Mucosa of stomach (tissue), 1 donor: ENCODE measurements around the gene ARTN.
A peak's percentile ranks its signal among the peaks of the same experiment; 100 is the strongest.

ENCODE experiments used
- H3K27me3 ChIP-seq: one replicate; pipeline ENCODE4 v1.7.0; 2013; ENCODE audit warnings: mild to moderate bottlenecking, low read length; ENCODE audit not compliant: control insufficient read depth, insufficient read depth
- H3K36me3 ChIP-seq: one replicate; pipeline ENCODE4 v1.7.0; 2013; ENCODE audit warnings: low read length; ENCODE audit not compliant: control insufficient read depth, insufficient read depth
- H3K4me1 ChIP-seq: one replicate; pipeline ENCODE4 v1.7.0; 2013; ENCODE audit warnings: mild to moderate bottlenecking, low read length; ENCODE audit not compliant: control insufficient read depth, insufficient read depth
- H3K4me3 ChIP-seq: one replicate; pipeline ENCODE4 v1.7.0; 2013; ENCODE audit warnings: low read length
- H3K9ac ChIP-seq: one replicate; pipeline ENCODE4 v1.7.0; 2013; ENCODE audit warnings: mild to moderate bottlenecking, low read length, moderate library complexity
- H3K9me3 ChIP-seq: one replicate; pipeline ENCODE4 v1.7.0; 2013; ENCODE audit warnings: mild to moderate bottlenecking, low read length, moderate library complexity; ENCODE audit not compliant: control insufficient read depth
- donor health status: Pancreatic carcinoma.

The ARTN gene

GRCh38 chr1:43979528-43980254, 46.1 kb downstream of the ARTN start:
- peaks cover 6% of the 10 kb centered on the region for H3K36me3 ChIP-seq
- H3K4me1 ChIP-seq, result peaks cover 49% of the 10 kb centered on the region
- no peaks in the 10 kb centered on the region for H3K9me3 ChIP-seq
- H3K27me3 ChIP-seq, result no peaks in the 10 kb centered on the region
- H3K4me3 ChIP-seq, result peak overlapping the region; percentile 42
- H3K9ac ChIP-seq, result peak overlapping the region; percentile 9

DNA sequence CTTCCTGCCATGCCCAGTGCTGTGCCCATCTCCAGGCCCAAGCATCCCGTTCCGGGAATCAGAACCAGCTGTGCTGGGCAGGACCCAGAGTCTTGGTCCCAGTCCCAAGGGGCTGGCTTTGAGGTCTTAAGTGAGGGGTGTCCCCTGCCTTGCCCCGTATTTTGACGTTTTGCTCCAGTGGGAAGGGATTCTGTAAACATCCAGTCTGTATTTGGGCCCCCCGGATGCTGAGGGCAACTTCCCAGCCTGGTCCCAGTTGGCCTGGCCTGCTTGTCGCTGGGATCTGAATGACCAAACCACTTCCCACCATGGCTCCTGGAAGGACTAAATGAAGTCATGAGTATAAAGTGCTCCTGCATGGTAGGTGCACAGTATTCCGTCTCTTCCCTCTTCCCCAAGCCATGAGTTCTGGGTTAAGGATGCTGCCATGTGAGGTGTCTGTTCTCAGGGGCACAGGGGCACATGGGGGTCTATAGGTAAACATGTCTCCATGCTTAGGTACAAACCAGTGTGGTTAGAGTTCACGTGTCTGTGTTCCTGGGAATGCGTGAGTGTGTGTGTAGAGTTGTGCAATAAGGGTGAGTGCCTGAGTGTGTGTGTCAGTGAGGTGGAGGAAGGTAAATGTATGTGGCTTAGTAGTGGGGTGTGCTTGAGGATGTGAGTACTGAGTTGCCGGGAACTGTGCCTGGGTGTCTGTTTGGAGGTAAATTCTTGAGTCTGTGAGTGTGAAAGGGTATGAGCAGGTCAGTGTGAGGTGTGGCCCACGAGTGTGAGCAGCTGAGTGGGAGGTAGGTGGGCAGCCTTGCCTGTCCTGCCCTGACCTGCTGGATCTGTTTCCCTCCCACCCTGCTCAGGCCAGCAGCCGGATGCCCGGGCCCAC, 46.9 kb downstream of the ARTN start:
- H3K27me3 ChIP-seq, result no peaks in the 10 kb centered on the region
- H3K4me3 ChIP-seq, result no peak overlapping the region
- no peaks in the 10 kb centered on the region for H3K9me3 ChIP-seq
- H3K36me3 ChIP-seq, result peaks cover 6% of the 10 kb centered on the region
- peaks cover 47% of the 10 kb centered on the region for H3K4me1 ChIP-seq
- H3K9ac ChIP-seq, result no peak overlapping the region

- H3K36me3 ChIP-seq, result peaks cover 6% of the 10 kb centered on the region
- no peak overlapping the region for H3K4me3 ChIP-seq
- peaks cover 43% of the 10 kb centered on the region for H3K4me1 ChIP-seq
Measured at GRCh38 chr1:43981135-43981491, 47.5 kb downstream of the ARTN start.

GRCh38 chr1:43981636-43982035, 48.0 kb downstream of the ARTN start:
- no peak overlapping the region for H3K4me3 ChIP-seq
- H3K9ac ChIP-seq, result no peak overlapping the region
- H3K4me1 ChIP-seq, result peaks cover 43% of the 10 kb centered on the region
- no peaks in the 10 kb centered on the region for H3K9me3 ChIP-seq
- no peaks in the 10 kb centered on the region for H3K27me3 ChIP-seq
- peaks cover 3% of the 10 kb centered on the region for H3K36me3 ChIP-seq

More at GRCh38 chr1:43981135-43981491, 47.5 kb downstream of the ARTN start:
- H3K27me3 ChIP-seq, result no peaks in the 10 kb centered on the region
- no peak overlapping the region for H3K9ac ChIP-seq
- no peaks in the 10 kb centered on the region for H3K9me3 ChIP-seq

DNA sequence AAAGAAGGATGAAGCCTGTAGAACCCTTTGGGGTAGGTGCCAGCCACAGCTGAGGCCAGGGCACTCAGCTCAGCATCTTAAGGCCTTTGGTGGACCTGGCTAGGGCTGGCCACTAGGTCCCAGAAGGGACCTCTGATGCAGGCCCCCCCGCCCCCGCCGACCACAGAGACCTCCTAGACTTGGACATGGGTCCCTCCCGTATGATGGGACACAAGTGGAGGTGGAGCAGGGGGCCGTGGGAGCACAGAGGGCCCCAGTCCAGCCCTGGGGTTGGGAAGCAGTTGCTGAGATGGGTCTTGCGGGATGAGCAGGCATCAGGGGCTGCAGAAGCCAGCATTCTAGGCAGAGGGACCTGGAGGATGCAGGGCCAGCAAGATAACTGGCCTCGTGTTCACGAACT, 48.6 kb downstream of the ARTN start:
- H3K36me3 ChIP-seq, result no peaks in the 10 kb centered on the region

GRCh38 chr1:43982808-43983207, 49.2 kb downstream of the ARTN start:
- no peaks in the 10 kb centered on the region for H3K9me3 ChIP-seq
- no peak overlapping the region for H3K4me3 ChIP-seq
- no peaks in the 10 kb centered on the region for H3K27me3 ChIP-seq
- no peak overlapping the region for H3K9ac ChIP-seq
- no peaks in the 10 kb centered on the region for H3K36me3 ChIP-seq
- H3K4me1 ChIP-seq, result peaks cover 45% of the 10 kb centered on the region

More for the DNA sequence above, 48.6 kb downstream of the ARTN start:
- H3K9ac ChIP-seq, result no peak overlapping the region
- H3K27me3 ChIP-seq, result no peaks in the 10 kb centered on the region
- no peaks in the 10 kb centered on the region for H3K9me3 ChIP-seq
- no peak overlapping the region for H3K4me3 ChIP-seq
- peaks cover 43% of the 10 kb centered on the region for H3K4me1 ChIP-seq

- H3K4me3 ChIP-seq, result no peak overlapping the region
- H3K27me3 ChIP-seq, result no peaks in the 10 kb centered on the region
- no peaks in the 10 kb centered on the region for H3K36me3 ChIP-seq
- H3K4me1 ChIP-seq, result peaks cover 40% of the 10 kb centered on the region
- H3K9ac ChIP-seq, result no peak overlapping the region
- no peaks in the 10 kb centered on the region for H3K9me3 ChIP-seq
Measured at GRCh38 chr1:43983253-43983899, 49.8 kb downstream of the ARTN start.

GRCh38 chr1:43984855-43985254, 51.3 kb downstream of the ARTN start:
- Histone ChIP-seq H3K4me3 (no peak overlapping the region), H3K36me3 (no peaks in the 10 kb centered on the region), H3K9me3 (no peaks in the 10 kb centered on the region), H3K27me3 (no peaks in the 10 kb centered on the region), H3K9ac (no peak overlapping the region), H3K4me1 (peaks cover 33% of the 10 kb centered on the region)

- H3K4me1 ChIP-seq, result peaks cover 28% of the 10 kb centered on the region
- no peak overlapping the region for H3K4me3 ChIP-seq
- no peaks in the 10 kb centered on the region for H3K9me3 ChIP-seq
- H3K9ac ChIP-seq, result no peak overlapping the region
- H3K27me3 ChIP-seq, result no peaks in the 10 kb centered on the region
- no peaks in the 10 kb centered on the region for H3K36me3 ChIP-seq
Measured at GRCh38 chr1:43985984-43986595, 52.5 kb downstream of the ARTN start.

DNA sequence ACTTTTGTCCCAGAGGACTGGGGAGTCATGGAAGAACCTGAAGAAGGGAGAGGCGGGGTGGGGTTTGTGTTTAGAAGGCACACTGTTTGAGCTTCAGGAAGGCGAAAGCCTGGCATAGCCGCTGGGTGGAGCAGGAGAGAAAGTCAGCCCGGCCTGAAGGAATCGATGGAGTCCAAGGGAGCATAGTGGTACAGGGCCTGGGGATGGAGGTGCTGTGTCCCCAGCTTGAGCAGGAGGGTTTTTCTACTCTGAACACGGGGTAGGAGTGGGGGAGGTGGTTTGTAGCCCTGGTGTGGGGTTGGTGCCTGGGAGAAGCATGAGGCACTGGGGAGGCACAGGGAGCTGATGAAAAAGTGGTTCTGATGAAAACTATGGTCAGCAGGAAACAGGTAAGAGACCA, 53.1 kb downstream of the ARTN start:
- H3K36me3 ChIP-seq, result no peaks in the 10 kb centered on the region
- no peak overlapping the region for H3K9ac ChIP-seq
- H3K9me3 ChIP-seq, result no peaks in the 10 kb centered on the region
- peaks cover 25% of the 10 kb centered on the region for H3K4me1 ChIP-seq
- no peaks in the 10 kb centered on the region for H3K27me3 ChIP-seq
- no peak overlapping the region for H3K4me3 ChIP-seq
